Endothelial cell of umbilical vein (primary cell): ENCODE results near the gene ITGA2. TPM values are rescaled to one million over a fixed set of nuclear protein-coding genes. Genes with fewer than 3 reads are reported as not detected.

Experiments used
- BruUV-seq: library from RNA; stranded (reverse); fragments of 400-500 nt; replicated peaks from 2 replicates; lab custom pipeline; 2021; lab: Mats Ljungman, UMichigan
- CTCF ChIA-PET: fragments of 300-600, 350-600 bp; sonication (Branson Sonifier 250); formaldehyde crosslinking; loops from one replicate; lab custom pipeline; 2021; ENCODE audit warnings: antibody characterized with exemption, inconsistent platforms; lab: Charles Lee
- POLR2A ChIA-PET: fragments of 300-600, 350-600 bp; sonication (Branson Sonifier 250); formaldehyde crosslinking; loops from one replicate; lab custom pipeline; 2021; ENCODE audit warnings: antibody characterized with exemption, inconsistent platforms; lab: Charles Lee
- DNase-seq: peaks from one replicate; pipeline ENCODE4 v3.0.0-alpha.2; 2011; ENCODE audit warnings: low read depth, low spot score
- FAIRE-seq: peaks from 2 replicates; lab custom pipeline; 2011; peaks lifted over from hg19 to GRCh38; lab: Jason Lieb, UNC
- H2AFZ ChIP-seq: 2 replicates; pipeline ENCODE4 v1.6.0; 2012; ENCODE audit warnings: low read depth, low read length, control low read depth, inconsistent platforms
- H3K27ac ChIP-seq: 2 replicates; pipeline ENCODE4 v1.5.1; 2011; ENCODE audit warnings: low read depth, mild to moderate bottlenecking, control low read depth, low read length, moderate library complexity; ENCODE audit not compliant: insufficient read depth
- H3K27me3 ChIP-seq, 2 experiments: 2 replicates each; pipeline versions ENCODE4 v1.6.0 to v1.6.1; 2011; ENCODE audit warnings: low read length in 2 of 2, mixed read lengths in 1 of 2; ENCODE audit not compliant: control insufficient read depth in 2 of 2, insufficient read depth in 2 of 2
- H3K36me3 ChIP-seq, 2 experiments: 2 replicates in 1 of 2; 3 replicates in 1 of 2; pipeline ENCODE4 v1.5.1; 2011; ENCODE audit warnings: low read length in 2 of 2, mild to moderate bottlenecking in 1 of 2, moderate library complexity in 1 of 2; ENCODE audit not compliant: control insufficient read depth in 2 of 2, insufficient read depth in 2 of 2; ENCODE audit errors: extremely low read depth in 1 of 2
- H3K4me1 ChIP-seq: 3 replicates; pipeline ENCODE4 v1.5.1; 2011; ENCODE audit warnings: mild to moderate bottlenecking, low read length; ENCODE audit not compliant: control insufficient read depth, insufficient read depth; ENCODE audit errors: extremely low read depth
- H3K4me2 ChIP-seq: 2 replicates; pipeline ENCODE4 v1.6.1; 2011; ENCODE audit warnings: low read length, control low read depth, mixed read lengths; ENCODE audit not compliant: insufficient read depth
- H3K4me3 ChIP-seq, 3 experiments: fragments of 200-600 bp in 1 of 3; sonication (generic), shearing (Covaris generic) in 1 of 3; replicated peaks in 1 of 3; 2 replicates each; pipeline ENCODE4 v1.5.1; 2011 to 2016; ENCODE audit warnings: control low read depth in 3 of 3, low read length in 3 of 3, mild to moderate bottlenecking in 2 of 3, inconsistent platforms in 1 of 3, low read depth in 1 of 3, moderate library complexity in 1 of 3; ENCODE audit not compliant: insufficient read depth in 1 of 3
- H3K79me2 ChIP-seq: 2 replicates; pipeline ENCODE4 v1.6.0; 2012; ENCODE audit warnings: low read length, inconsistent platforms; ENCODE audit not compliant: control insufficient read depth, insufficient read depth
- H3K9ac ChIP-seq: replicated peaks from 2 replicates; pipeline ENCODE3; 2011; ENCODE audit warnings: low read length, control low read depth; ENCODE audit not compliant: insufficient read depth; ENCODE audit errors: extremely low read depth
- H3K9me1 ChIP-seq: replicated peaks from 3 replicates; pipeline ENCODE4 v1.6.0; 2011; ENCODE audit warnings: mild to moderate bottlenecking, low read length; ENCODE audit not compliant: control insufficient read depth, insufficient read depth; ENCODE audit errors: extremely low read depth
- H3K9me3 ChIP-seq: replicated peaks from 2 replicates; pipeline ENCODE4 v1.5.1; 2012; ENCODE audit warnings: low read length, inconsistent platforms; ENCODE audit not compliant: control insufficient read depth, insufficient read depth
- H4K20me1 ChIP-seq: replicated peaks from 2 replicates; pipeline ENCODE3; 2011; ENCODE audit warnings: mild to moderate bottlenecking, low read length; ENCODE audit not compliant: control insufficient read depth, insufficient read depth; ENCODE audit errors: extremely low read depth
- GATA2 ChIP-seq: IDR thresholded peaks from 2 replicates; pipeline ENCODE4 v1.7.0; 2011; ENCODE audit warnings: low read depth, mild to moderate bottlenecking, moderate library complexity, mixed read lengths, low read length; ENCODE audit not compliant: insufficient read length, insufficient read depth
- JUN ChIP-seq: IDR thresholded peaks from 2 replicates; pipeline ENCODE4 v1.6.1; 2011; ENCODE audit warnings: borderline replicate concordance, low read depth; ENCODE audit not compliant: insufficient read length, insufficient read depth
- MYC ChIP-seq: IDR thresholded peaks from one replicate; pipeline ENCODE4 v1.6.1; 2011; ENCODE audit warnings: mild to moderate bottlenecking, low read depth, low read length
- POLR2A ChIP-seq: IDR thresholded peaks from 2 replicates; pipeline ENCODE4 v1.6.1; 2012; ENCODE audit warnings: low read depth, mild to moderate bottlenecking, control low read depth, low read length
- POLR2AphosphoS5 ChIP-seq: IDR thresholded peaks from 2 replicates; pipeline ENCODE4 v1.6.1; 2012; ENCODE audit warnings: low read depth, mild to moderate bottlenecking, control low read depth, low read length, moderate library complexity; ENCODE audit not compliant: insufficient read depth
- dilution Hi-C: fragments of 300-500 bp; cut with MboI; formaldehyde crosslinking; loops from one replicate; pipeline ENCODE4 v1.15.0; 2019; ENCODE audit warnings: low sequenced_read_pairs; ENCODE audit not compliant: extremely low pct_ligation_motif_present
- intact Hi-C: fragments of 100-400 bp; cut with micrococcal nuclease; formaldehyde crosslinking; loops from one replicate; pipeline ENCODE4 v1.10.0; 2022
- polyA plus RNA-seq, 4 experiments: library from polyadenylated mRNA; depleted of rRNA in 3 of 4; stranded (reverse) in 3 of 4; unstranded in 1 of 4; fragments of >200 nt; gene quantifications; 2 replicates each; pipeline versions ENCODE4 v1.2.1 to v1.2.3, GENCODE V29; 2011 to 2012; ENCODE audit warnings: missing spikeins in 1 of 4
- total RNA-seq: library from RNA; stranded (reverse); gene quantifications from 2 replicates; pipeline ENCODE4 v1.2.3, GENCODE V29; 2021
- TF ChIP-seq, protein P1 (sequence below), 2 donors: IDR thresholded peaks; 1 replicate in 1 of 2; 2 replicates in 1 of 2; pipeline ENCODE4 v1.5.1; 2011; ENCODE audit warnings: low read length in 2 of 2, mild to moderate bottlenecking in 2 of 2, moderate library complexity in 2 of 2, control low read depth in 1 of 2, inconsistent platforms in 1 of 2, low read depth in 1 of 2; ENCODE audit not compliant: insufficient read depth in 1 of 2; ENCODE audit errors: extremely low read depth in 1 of 2
- TF ChIP-seq, protein P2 (sequence below): IDR thresholded peaks from 2 replicates; pipeline ENCODE4 v1.6.1; 2011; ENCODE audit not compliant: insufficient read depth, insufficient read length

The ITGA2 gene
- total and polyA plus RNA-seq, 2 donors (not counting 3 experiments of a cell fraction or from before 2014, with no cell fraction given), result 11.2 to 62.3 TPM

- H3K4me1 ChIP-seq, result peaks cover 4% of the 10 kb centered on the region
- no peak overlapping the region for H3K27ac ChIP-seq
- H3K27me3 ChIP-seq, result no peaks in the 10 kb centered on the region
- POLR2A ChIA-PET, result no interaction called here
- no peak overlapping the region for H3K4me2 ChIP-seq
- intact Hi-C loops, result no loop called here
- H3K79me2 ChIP-seq, result peaks cover 84% of the 10 kb centered on the region
- TF ChIP-seq JUN (no peak), POLR2A (no peak), MYC (no peak), POLR2AphosphoS5 (no peak), GATA2 (no peak)
- TF ChIP-seq, protein P1, sequence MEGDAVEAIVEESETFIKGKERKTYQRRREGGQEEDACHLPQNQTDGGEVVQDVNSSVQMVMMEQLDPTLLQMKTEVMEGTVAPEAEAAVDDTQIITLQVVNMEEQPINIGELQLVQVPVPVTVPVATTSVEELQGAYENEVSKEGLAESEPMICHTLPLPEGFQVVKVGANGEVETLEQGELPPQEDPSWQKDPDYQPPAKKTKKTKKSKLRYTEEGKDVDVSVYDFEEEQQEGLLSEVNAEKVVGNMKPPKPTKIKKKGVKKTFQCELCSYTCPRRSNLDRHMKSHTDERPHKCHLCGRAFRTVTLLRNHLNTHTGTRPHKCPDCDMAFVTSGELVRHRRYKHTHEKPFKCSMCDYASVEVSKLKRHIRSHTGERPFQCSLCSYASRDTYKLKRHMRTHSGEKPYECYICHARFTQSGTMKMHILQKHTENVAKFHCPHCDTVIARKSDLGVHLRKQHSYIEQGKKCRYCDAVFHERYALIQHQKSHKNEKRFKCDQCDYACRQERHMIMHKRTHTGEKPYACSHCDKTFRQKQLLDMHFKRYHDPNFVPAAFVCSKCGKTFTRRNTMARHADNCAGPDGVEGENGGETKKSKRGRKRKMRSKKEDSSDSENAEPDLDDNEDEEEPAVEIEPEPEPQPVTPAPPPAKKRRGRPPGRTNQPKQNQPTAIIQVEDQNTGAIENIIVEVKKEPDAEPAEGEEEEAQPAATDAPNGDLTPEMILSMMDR (IDR thresholded peaks at IDR 0.05; ENCODE audit: extremely low read depth in 1 of 2, insufficient read depth in 1 of 2, low read depth in 1 of 2, low read length in 2 of 2), result no peak
- TF ChIP-seq, protein P2, sequence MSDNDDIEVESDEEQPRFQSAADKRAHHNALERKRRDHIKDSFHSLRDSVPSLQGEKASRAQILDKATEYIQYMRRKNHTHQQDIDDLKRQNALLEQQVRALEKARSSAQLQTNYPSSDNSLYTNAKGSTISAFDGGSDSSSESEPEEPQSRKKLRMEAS, result no peak
- no TSS peak for BruUV-seq
- H3K4me3 ChIP-seq, result no peak overlapping the region
- no peaks in the 10 kb centered on the region for H3K9me1 ChIP-seq
- no peak overlapping the region for H3K9ac ChIP-seq
- no peaks in the 10 kb centered on the region for H3K9me3 ChIP-seq
- no peak for DNase-seq
- CTCF ChIA-PET, result interaction anchor here (0.8 to 1.8 kb wide), 3 partner anchors 11 to 20 kb away, joined by 3 to 6 read pairs (median 4); no protein-coding TSS in a partner anchor
- H2AFZ ChIP-seq, result no peak overlapping the region
- FAIRE-seq, result no peak
- H4K20me1 ChIP-seq, result no peaks in the 10 kb centered on the region
- no peaks in the 10 kb centered on the region for H3K36me3 ChIP-seq
- dilution Hi-C loops, result no loop called here
Measured at GRCh38 chr5:53017794-53018391, 28.7 kb downstream of the ITGA2 start.
